ENCODE measurements around the gene GK2. TPM values are rescaled to one million over a fixed set of nuclear protein-coding genes. Genes with fewer than 3 reads are reported as not detected.

GK2 gene
- not detected for total RNA-seq

- Histone ChIP-seq H3K4me1 (ENCODE audit: control insufficient read depth in 3 of 3, insufficient read depth in 3 of 3, low read length in 3 of 3) (no peaks in the 10 kb centered on the region), H3K9me3 (ENCODE audit: control insufficient read depth in 3 of 3, low read length in 3 of 3) (no peaks in the 10 kb centered on the region), H3K9ac (ENCODE audit: low read depth in 1 of 3, low read length in 3 of 3) (no peak within 1 kb of the TSS), H3K27ac (ENCODE audit: low read depth, low read length) (no peak within 1 kb of the TSS), H3K27me3 (ENCODE audit: control insufficient read depth in 3 of 3, insufficient read depth in 3 of 3, low read length in 3 of 3) (no peaks in the 10 kb centered on the region), H3K4me3 (ENCODE audit: low read length in 3 of 3) (no peak within 1 kb of the TSS), H3K36me3 (ENCODE audit: control insufficient read depth in 3 of 3, insufficient read depth in 3 of 3, low read length in 3 of 3) (no peaks in the 10 kb centered on the region)
Observed at GRCh38 chr4:79408063-79408462, at the start of gene GK2. Gene GK2 (minus strand): TSS chr4:79408228. CDS start chr4:79408200, 28 bp downstream.

DNA sequence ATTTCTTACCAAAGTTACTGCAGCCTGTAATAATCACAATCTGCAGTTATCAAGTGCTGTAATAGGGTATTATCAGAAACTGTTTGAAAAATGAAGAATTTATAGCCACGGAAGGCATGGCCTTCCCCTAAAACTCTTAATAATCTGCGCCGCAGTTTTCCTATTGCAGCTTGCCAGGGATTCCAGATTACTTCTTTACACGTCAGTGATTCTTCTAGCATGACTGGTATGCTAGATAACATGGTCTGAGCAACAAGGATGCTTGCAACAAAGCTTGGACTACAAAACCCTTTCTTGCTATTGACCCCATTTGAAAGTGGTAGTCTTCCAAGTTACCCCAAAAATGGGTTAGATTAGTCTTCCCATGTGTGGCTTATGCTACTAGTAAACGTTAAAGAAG, 47.2 kb upstream of the GK2 start:
- no peaks in the 10 kb centered on the region for H3K27me3 ChIP-seq (ENCODE audit: control insufficient read depth in 3 of 3, insufficient read depth in 3 of 3, low read length in 3 of 3)
- H3K27ac ChIP-seq (ENCODE audit: low read depth, low read length) = no peak overlapping the region
- no peaks in the 10 kb centered on the region for H3K36me3 ChIP-seq (ENCODE audit: control insufficient read depth in 3 of 3, insufficient read depth in 3 of 3, low read length in 3 of 3)
- H3K9ac ChIP-seq (ENCODE audit: low read depth in 1 of 3, low read length in 3 of 3) = no peak overlapping the region
- no peak overlapping the region for H3K4me3 ChIP-seq (ENCODE audit: low read length in 3 of 3)
- no peaks in the 10 kb centered on the region for H3K9me3 ChIP-seq (ENCODE audit: control insufficient read depth in 3 of 3, low read length in 3 of 3)
- no peaks in the 10 kb centered on the region for H3K4me1 ChIP-seq (ENCODE audit: control insufficient read depth in 3 of 3, insufficient read depth in 3 of 3, low read length in 3 of 3)

GRCh38 chr4:79454656-79455055, 46.6 kb upstream of the GK2 start:
- Histone ChIP-seq H3K4me1 (ENCODE audit: control insufficient read depth in 3 of 3, insufficient read depth in 3 of 3, low read length in 3 of 3) (no peaks in the 10 kb centered on the region), H3K27me3 (ENCODE audit: control insufficient read depth in 3 of 3, insufficient read depth in 3 of 3, low read length in 3 of 3) (no peaks in the 10 kb centered on the region), H3K9ac (ENCODE audit: low read depth in 1 of 3, low read length in 3 of 3) (no peak overlapping the region), H3K9me3 (ENCODE audit: control insufficient read depth in 3 of 3, low read length in 3 of 3) (no peaks in the 10 kb centered on the region), H3K36me3 (ENCODE audit: control insufficient read depth in 3 of 3, insufficient read depth in 3 of 3, low read length in 3 of 3) (no peaks in the 10 kb centered on the region), H3K4me3 (ENCODE audit: low read length in 3 of 3) (no peak overlapping the region), H3K27ac (ENCODE audit: low read depth, low read length) (no peak overlapping the region)

GRCh38 chr4:79450053-79450452, 42.0 kb upstream of the GK2 start:
- no peak overlapping the region for H3K27ac ChIP-seq (ENCODE audit: low read depth, low read length)
- no peaks in the 10 kb centered on the region for H3K4me1 ChIP-seq (ENCODE audit: control insufficient read depth in 3 of 3, insufficient read depth in 3 of 3, low read length in 3 of 3)
- H3K9me3 ChIP-seq (ENCODE audit: control insufficient read depth in 3 of 3, low read length in 3 of 3) = no peaks in the 10 kb centered on the region
- no peak overlapping the region for H3K4me3 ChIP-seq (ENCODE audit: low read length in 3 of 3)
- no peak overlapping the region for H3K9ac ChIP-seq (ENCODE audit: low read depth in 1 of 3, low read length in 3 of 3)
- no peaks in the 10 kb centered on the region for H3K36me3 ChIP-seq (ENCODE audit: control insufficient read depth in 3 of 3, insufficient read depth in 3 of 3, low read length in 3 of 3)
- no peaks in the 10 kb centered on the region for H3K27me3 ChIP-seq (ENCODE audit: control insufficient read depth in 3 of 3, insufficient read depth in 3 of 3, low read length in 3 of 3)

GRCh38 chr4:79446145-79446544, 38.1 kb upstream of the GK2 start:
- Histone ChIP-seq H3K36me3 (ENCODE audit: control insufficient read depth in 3 of 3, insufficient read depth in 3 of 3, low read length in 3 of 3) (no peaks in the 10 kb centered on the region), H3K9me3 (ENCODE audit: control insufficient read depth in 3 of 3, low read length in 3 of 3) (no peaks in the 10 kb centered on the region), H3K9ac (ENCODE audit: low read depth in 1 of 3, low read length in 3 of 3) (no peak overlapping the region), H3K27ac (ENCODE audit: low read depth, low read length) (no peak overlapping the region), H3K27me3 (ENCODE audit: control insufficient read depth in 3 of 3, insufficient read depth in 3 of 3, low read length in 3 of 3) (no peaks in the 10 kb centered on the region), H3K4me1 (ENCODE audit: control insufficient read depth in 3 of 3, insufficient read depth in 3 of 3, low read length in 3 of 3) (no peaks in the 10 kb centered on the region), H3K4me3 (ENCODE audit: low read length in 3 of 3) (no peak overlapping the region)

DNA sequence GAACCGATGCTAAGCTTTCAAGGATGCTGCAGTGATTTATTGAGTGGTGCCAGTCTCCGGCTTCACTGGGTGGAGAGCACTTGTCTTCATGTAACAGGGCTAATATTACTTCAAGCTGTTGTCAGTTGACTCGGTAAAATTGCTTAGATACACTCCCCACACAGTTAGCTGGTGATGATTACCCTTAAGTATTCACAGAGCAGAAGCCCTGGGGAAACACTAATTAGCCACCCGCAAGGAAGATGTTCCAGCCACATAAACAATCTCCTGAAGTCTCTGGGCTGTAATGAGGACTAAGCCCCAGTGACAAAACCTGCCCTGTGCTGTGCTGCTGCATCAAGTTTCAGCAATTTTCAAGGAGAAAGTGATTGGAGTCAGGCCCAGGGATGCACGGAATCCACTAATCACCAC, 37.3 kb upstream of the GK2 start:
- Histone ChIP-seq H3K9me3 (ENCODE audit: control insufficient read depth in 3 of 3, low read length in 3 of 3) (no peaks in the 10 kb centered on the region), H3K27ac (ENCODE audit: low read depth, low read length) (no peak overlapping the region), H3K27me3 (ENCODE audit: control insufficient read depth in 3 of 3, insufficient read depth in 3 of 3, low read length in 3 of 3) (no peaks in the 10 kb centered on the region), H3K36me3 (ENCODE audit: control insufficient read depth in 3 of 3, insufficient read depth in 3 of 3, low read length in 3 of 3) (no peaks in the 10 kb centered on the region), H3K4me3 (ENCODE audit: low read length in 3 of 3) (no peak overlapping the region), H3K4me1 (ENCODE audit: control insufficient read depth in 3 of 3, insufficient read depth in 3 of 3, low read length in 3 of 3) (no peaks in the 10 kb centered on the region), H3K9ac (ENCODE audit: low read depth in 1 of 3, low read length in 3 of 3) (no peak overlapping the region)

DNA sequence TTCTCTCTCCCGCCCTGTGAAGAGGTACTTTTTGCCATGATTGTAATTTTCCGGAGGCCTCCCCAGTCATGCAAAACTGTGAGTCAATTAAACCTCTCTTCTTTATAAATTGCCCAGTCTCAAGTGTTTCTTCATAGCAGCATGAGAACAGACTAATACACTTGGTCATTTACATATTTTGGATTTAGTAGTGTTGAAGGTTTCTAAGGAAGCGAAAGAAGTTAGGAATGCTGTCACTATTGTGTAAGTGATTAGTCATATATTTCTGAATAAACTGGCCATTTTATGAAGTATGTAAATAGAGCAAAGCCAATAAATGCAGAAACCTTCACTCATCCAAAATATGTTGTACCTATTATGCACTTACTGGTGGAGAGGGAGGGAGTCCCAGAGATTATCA, 34.4 kb upstream of the GK2 start:
- Histone ChIP-seq H3K4me3 (ENCODE audit: low read length in 3 of 3) (no peak overlapping the region), H3K27me3 (ENCODE audit: control insufficient read depth in 3 of 3, insufficient read depth in 3 of 3, low read length in 3 of 3) (no peaks in the 10 kb centered on the region), H3K36me3 (ENCODE audit: control insufficient read depth in 3 of 3, insufficient read depth in 3 of 3, low read length in 3 of 3) (no peaks in the 10 kb centered on the region), H3K9me3 (ENCODE audit: control insufficient read depth in 3 of 3, low read length in 3 of 3) (no peaks in the 10 kb centered on the region), H3K9ac (ENCODE audit: low read depth in 1 of 3, low read length in 3 of 3) (no peak overlapping the region), H3K4me1 (ENCODE audit: control insufficient read depth in 3 of 3, insufficient read depth in 3 of 3, low read length in 3 of 3) (no peaks in the 10 kb centered on the region), H3K27ac (ENCODE audit: low read depth, low read length) (no peak overlapping the region)

- Histone ChIP-seq H3K36me3 (ENCODE audit: control insufficient read depth in 3 of 3, insufficient read depth in 3 of 3, low read length in 3 of 3) (no peaks in the 10 kb centered on the region), H3K9me3 (ENCODE audit: control insufficient read depth in 3 of 3, low read length in 3 of 3) (no peaks in the 10 kb centered on the region), H3K27ac (ENCODE audit: low read depth, low read length) (no peak overlapping the region), H3K9ac (ENCODE audit: low read depth in 1 of 3, low read length in 3 of 3) (no peak overlapping the region), H3K4me1 (ENCODE audit: control insufficient read depth in 3 of 3, insufficient read depth in 3 of 3, low read length in 3 of 3) (no peaks in the 10 kb centered on the region), H3K4me3 (ENCODE audit: low read length in 3 of 3) (no peak overlapping the region), H3K27me3 (ENCODE audit: control insufficient read depth in 3 of 3, insufficient read depth in 3 of 3, low read length in 3 of 3) (no peaks in the 10 kb centered on the region)
Observed at GRCh38 chr4:79439489-79439888, 31.5 kb upstream of the GK2 start.

DNA sequence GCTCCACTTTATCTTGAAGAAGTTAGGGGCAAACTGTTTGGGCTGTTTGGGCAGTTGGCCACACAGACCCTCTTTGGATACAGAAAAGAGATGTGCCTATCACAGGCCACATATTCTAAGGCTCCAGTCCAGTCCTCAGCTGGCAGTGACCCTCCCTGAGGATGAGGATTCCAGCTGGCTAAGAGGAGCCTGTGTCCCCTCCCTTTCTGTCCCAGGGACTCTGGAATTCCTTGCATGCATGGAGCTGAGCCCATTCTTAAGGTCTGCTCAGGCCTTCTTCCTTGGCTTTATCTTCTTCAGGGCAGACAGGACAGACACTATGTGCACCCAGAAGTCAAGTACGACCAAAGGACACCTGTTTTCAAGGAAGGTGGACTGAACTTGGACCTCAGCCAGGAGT, 23.8 kb upstream of the GK2 start:
- H3K27me3 ChIP-seq (ENCODE audit: control insufficient read depth in 3 of 3, insufficient read depth in 3 of 3, low read length in 3 of 3) = no peaks in the 10 kb centered on the region
- H3K9me3 ChIP-seq (ENCODE audit: control insufficient read depth in 3 of 3, low read length in 3 of 3) = no peaks in the 10 kb centered on the region
- no peak overlapping the region for H3K4me3 ChIP-seq (ENCODE audit: low read length in 3 of 3)
- no peak overlapping the region for H3K9ac ChIP-seq (ENCODE audit: low read depth in 1 of 3, low read length in 3 of 3)
- H3K4me1 ChIP-seq (ENCODE audit: control insufficient read depth in 3 of 3, insufficient read depth in 3 of 3, low read length in 3 of 3) = no peaks in the 10 kb centered on the region
- H3K27ac ChIP-seq (ENCODE audit: low read depth, low read length) = no peak overlapping the region
- no peaks in the 10 kb centered on the region for H3K36me3 ChIP-seq (ENCODE audit: control insufficient read depth in 3 of 3, insufficient read depth in 3 of 3, low read length in 3 of 3)

GRCh38 chr4:79429113-79429903, 21.3 kb upstream of the GK2 start:
- Histone ChIP-seq H3K27ac (ENCODE audit: low read depth, low read length) (no peak overlapping the region), H3K27me3 (ENCODE audit: control insufficient read depth in 3 of 3, insufficient read depth in 3 of 3, low read length in 3 of 3) (no peaks in the 10 kb centered on the region), H3K4me1 (ENCODE audit: control insufficient read depth in 3 of 3, insufficient read depth in 3 of 3, low read length in 3 of 3) (no peaks in the 10 kb centered on the region), H3K4me3 (ENCODE audit: low read length in 3 of 3) (no peak overlapping the region), H3K36me3 (ENCODE audit: control insufficient read depth in 3 of 3, insufficient read depth in 3 of 3, low read length in 3 of 3) (no peaks in the 10 kb centered on the region), H3K9ac (ENCODE audit: low read depth in 1 of 3, low read length in 3 of 3) (no peak overlapping the region), H3K9me3 (ENCODE audit: control insufficient read depth in 3 of 3, low read length in 3 of 3) (no peaks in the 10 kb centered on the region)
